HEK293T (cell line): ENCODE data around the gene HS3ST4.

ENCODE experiments used
- ARNT ChIP-seq: fragments of 450-650 bp; IDR thresholded peaks from 2 replicates; pipeline ENCODE4 v1.6.1; 2017; ENCODE audit warnings: mild to moderate bottlenecking
- FOXA1 ChIP-seq: fragments of 450-650 bp; IDR thresholded peaks from 2 replicates; pipeline ENCODE4 v1.6.1; 2016; ENCODE audit warnings: mild to moderate bottlenecking
- LEF1 ChIP-seq: fragments of 450-650 bp; IDR thresholded peaks from 2 replicates; pipeline ENCODE4 v1.6.1; 2017; ENCODE audit warnings: mild to moderate bottlenecking, borderline replicate concordance
- NFRKB ChIP-seq: fragments of 450-650 bp; IDR thresholded peaks from 2 replicates; pipeline ENCODE4 v1.6.1; 2016; ENCODE audit warnings: mild to moderate bottlenecking, moderate library complexity
- SUZ12 ChIP-seq: fragments of 450-650 bp; IDR thresholded peaks from 2 replicates; pipeline ENCODE4 v1.6.1; 2016; ENCODE audit warnings: mild to moderate bottlenecking
- TARDBP ChIP-seq: fragments of 450-650 bp; IDR thresholded peaks from 2 replicates; pipeline ENCODE4 v1.6.1; 2016

DNA sequence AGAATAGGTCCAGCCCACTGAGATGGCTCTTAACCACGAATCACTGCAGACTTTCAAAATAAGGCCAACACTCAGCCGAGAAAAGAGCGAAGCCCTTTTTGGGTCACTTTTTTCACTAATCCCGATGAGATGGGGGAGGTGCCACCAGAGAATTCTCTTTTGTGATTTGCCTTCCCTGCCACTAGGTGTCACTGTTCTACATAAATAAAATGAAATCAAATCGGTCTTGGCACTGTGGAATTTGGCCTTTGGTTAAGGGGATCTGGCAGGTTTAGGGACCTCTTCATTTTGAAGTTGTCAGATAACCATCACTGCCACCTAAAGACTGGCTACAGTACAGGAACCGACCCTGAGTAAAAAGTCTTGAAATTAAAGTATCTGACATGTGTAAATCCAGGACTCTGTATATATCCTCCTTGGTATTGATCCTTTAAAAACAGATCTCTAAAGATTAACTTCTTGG lies 147.0 kb downstream of the HS3ST4 start:
- TF ChIP-seq ARNT (no peak), LEF1 (no peak), TARDBP (no peak), NFRKB (no peak), SUZ12 (no peak), FOXA1 (no peak)
